Erythroblast (primary cell): ENCODE measurements around the gene TMEM132C.

Source experiments
- GATA1 ChIP-seq: IDR thresholded peaks from 2 replicates; pipeline ENCODE4 v1.6.1; 2011; ENCODE audit warnings: low read depth, mild to moderate bottlenecking, control low read depth, low read length, moderate library complexity
- POLR2A ChIP-seq: IDR thresholded peaks from 2 replicates; pipeline ENCODE4 v1.6.1; 2011; ENCODE audit warnings: mild to moderate bottlenecking, low read length

DNA sequence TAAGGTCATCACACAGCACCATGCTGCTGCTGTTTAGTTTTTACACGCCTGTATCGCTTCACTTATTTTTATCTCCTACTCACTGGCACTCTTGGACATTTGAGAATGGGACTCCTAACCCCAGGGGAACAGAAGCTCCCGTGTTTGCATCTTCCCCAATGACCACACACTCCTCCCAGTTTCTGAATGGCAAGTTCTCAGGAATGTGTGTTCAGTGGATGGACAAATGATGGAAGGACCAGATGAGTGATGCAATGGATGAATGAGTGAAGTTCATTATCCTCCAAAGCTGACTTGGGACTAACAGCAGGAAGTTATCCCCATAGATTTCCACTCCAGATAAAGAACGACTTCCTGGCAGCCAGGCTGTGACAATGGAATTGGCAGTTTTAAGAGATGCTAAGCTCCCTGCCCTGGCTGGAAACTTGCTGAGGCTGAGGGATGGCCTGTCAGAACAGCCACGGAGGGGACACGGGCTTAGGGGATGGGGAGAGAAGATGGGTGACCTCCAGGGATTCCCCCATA, 325.3 kb downstream of the TMEM132C start:
- TF ChIP-seq POLR2A (no peak), GATA1 (no peak)
